Activated T-helper 9 cell treated with anti-CD3 and anti-CD28 coated beads, Interleukin-2, amount 50 U/mL, for 16 hours (primary cell): ENCODE data around the gene TOR2A.

ENCODE experiments used
- DNase-seq: peaks from one replicate; pipeline ENCODE4 v3.0.0-alpha.2; 2020; ENCODE audit warnings: low read depth

The TOR2A gene

DNA sequence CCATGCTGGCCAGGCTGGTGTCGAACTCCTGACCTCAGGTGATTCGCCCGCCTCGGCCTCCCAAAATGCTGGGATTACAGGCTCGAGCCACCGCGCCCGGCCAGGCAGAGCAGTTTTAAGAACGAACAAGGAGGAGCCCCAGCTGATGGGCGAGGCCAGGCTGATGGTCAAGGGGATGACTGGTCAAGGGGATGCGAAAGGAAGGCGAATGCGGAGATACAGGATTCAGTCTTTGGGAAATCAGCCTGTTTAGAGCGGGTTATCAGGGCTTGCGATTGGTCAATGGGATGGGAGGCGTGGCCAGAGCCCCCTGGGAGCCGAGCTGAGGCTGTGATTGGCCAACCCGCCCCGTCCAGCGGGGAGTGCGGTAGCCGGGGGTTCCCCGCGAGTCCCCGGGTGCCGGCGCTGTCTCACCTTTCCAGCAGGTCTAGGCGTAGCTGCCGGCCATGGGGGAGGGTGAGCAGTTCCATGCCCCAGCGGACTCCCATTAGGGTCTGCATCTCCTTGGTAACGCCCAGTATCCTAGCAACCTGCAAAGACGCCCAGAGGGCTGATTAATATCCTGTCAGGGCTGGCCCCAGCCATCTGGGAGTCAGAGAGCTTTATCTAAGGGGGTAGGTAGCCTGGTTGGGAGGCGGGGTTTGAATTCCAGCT, 7.5 kb upstream of the TOR2A start:
- DNase-seq: no peak

DNA sequence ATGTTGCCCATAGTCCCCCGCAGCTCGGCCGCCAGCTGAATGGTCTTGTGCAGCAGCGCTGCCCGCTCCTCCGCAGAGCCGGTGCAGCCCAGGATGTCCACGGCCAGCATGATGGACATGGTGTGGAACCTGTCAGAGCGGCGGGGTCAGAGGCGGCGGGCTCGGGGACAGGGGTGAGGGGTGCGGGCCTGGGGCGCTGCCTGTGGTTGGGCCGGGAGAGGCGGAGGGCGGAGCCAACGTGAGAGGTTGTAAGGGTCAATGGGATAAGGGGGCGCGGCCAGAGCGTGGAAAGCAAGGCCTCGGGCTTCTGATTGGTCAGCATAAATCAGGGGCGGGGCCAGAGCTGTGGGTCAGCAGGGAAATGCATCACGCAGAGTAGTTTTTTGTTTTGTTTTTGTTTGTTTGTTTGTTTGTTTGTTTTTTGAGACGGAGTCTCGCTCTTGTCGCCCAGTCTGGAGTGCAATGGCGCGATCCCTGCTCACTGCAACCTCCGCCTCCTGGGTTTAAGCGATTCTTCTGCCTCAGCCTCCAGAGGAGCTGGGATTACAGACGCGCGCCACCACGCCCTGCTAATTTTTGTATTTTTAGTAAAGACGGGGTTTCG, 6.8 kb upstream of the TOR2A start:
- DNase-seq: no peak

DNA sequence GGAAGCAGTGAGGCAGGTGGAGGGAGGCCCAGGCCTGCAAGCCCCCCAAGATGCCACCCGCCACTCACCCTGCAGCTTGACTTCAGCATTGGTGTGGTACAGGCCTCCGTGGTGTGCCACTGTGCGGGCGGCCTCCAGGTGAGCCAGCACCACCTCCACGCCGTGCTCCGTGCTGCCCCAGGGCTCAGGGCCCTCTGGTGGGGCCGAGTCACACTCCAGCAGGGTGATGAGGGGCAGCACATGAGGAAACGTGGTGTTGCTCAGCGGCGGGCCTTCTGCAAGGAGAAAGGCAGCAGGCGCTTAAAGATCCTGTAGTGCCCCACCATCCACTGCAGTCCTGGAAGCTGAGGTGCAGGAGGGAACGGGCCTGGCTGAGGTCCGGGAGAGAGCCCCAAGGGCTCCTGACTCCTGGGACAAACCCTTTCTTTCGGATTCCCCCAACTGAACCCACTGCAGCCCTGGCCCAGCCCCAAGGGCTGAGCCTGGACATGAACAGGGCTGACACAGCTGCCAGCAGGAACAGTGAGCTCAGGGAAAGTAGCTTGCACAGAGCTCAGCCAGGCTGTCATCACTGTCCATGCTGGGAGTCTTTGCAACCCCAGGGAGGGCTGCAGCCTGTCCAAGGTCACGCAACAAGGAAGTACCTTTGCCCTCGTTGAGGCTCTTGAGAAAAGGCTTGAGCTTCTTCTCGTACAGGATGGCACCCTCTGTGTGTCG, 4.7 kb upstream of the TOR2A start:
- DNase-seq: no peak

DNA sequence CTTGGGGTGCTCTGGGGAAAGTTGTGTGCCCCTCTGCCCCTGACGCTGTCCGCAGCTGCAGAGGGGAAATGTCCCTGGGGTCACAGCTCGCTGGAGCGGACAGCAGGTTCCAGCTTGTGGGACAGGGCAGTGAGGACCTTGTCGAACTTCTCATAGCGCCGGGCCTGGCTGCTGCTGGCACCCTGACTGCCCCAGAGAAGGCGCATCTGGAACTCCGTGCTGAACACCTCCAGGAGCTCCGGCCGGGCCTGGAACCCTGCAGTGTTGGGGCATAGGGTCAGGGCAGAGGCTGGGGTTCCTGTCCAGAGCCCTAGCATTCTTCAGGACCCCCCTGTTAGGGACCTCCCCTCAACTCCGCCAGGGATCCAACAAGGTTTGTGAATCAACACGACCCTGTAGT, 3.6 kb upstream of the TOR2A start:
- DNase-seq: no peak

DNA sequence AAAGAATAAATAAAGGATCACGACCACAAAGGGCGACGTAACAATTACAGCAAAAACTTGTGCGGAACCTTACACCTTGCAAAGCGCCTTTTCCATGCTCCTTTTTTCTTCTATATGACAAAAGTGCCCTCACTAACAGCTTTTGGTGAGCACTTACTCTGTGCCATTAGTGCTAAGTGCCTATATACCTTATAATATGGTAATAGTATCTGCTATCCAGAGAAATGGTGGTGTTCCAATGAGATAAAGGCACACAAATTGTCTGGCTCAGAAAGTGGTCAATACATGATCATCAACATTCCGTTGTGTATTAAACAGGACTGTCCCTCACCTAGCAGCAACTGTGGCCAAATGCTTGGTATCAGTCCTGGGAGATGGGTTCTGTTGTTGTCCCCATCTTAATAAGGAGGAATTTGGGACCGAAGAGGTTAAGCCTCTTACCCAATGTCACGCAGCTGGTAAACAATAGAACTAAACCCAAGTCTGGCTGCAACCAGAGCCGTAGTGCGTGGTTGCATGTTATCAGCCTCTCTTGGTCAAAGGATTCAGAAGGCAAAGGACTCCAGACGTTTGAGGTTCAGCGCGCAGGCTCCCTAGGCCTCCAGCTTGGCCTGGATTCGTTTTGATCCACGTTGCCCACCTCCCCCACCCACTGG, 564 bp upstream of the TOR2A start:
- DNase-seq: no peak

DNA sequence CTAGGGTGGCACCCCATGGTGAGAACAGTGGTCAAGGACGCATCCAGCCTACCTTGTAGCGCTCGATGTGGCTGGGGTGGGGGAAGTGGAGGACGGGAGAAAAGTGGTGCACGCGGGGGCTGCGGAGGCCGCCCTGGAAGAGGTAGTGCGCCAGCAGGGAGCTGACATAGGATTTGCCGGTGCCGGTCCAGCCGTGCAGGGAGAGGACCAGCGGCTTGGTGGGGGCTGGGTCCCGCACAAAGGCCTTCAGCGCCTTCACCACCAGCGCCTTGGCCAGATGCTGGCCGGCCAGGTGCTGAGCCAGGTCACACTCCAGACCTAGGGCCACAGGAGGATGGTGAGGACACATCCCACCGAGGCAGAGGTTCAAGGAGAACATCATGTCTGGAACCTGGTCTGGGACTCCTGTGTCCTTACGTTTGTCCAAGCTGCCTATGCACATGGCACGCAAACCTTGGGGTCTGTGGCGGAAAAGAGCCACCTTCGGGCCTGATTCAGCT, 797 bp downstream of the TOR2A start:
- no peak for DNase-seq

DNA sequence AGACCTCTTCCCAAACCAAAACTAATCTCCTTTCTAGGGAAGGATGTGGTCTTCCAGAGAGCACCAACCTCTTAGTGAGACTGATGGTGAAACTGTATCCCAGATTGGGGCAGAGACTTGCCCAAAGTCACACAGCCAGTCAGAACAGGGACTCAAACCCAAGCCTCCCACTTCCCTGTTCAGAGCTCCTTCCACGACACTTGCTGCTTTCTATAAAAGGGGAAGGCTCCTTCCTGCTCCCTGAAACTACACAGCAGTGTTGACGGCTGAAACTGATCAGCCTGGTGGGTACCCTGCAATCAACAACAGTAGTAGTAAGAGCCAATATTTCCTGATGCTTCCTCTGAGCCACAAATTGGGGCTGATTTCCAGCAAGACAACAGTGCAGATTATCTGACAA, 1.5 kb downstream of the TOR2A start:
- DNase-seq: no peak

DNA sequence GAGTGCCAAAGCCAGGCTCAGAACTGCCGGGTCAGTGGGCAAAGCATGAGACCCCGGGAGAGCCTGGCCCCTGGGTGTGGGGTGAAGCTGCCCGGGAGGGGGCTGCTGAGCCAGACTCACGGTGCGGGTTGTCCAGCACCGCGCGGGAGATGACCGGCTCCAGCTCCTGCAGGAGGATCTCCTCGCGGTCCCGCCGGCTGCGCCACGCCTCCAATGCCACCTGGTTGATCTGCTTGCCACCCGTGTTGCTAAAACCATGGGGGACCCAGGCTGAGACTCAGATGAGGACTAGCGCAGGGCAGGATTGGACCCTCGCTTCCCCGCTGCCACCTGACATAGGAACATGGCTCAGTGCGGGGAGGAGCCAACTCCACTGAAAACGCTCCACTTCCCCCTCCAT, 2.6 kb downstream of the TOR2A start:
- DNase-seq: no peak

DNA sequence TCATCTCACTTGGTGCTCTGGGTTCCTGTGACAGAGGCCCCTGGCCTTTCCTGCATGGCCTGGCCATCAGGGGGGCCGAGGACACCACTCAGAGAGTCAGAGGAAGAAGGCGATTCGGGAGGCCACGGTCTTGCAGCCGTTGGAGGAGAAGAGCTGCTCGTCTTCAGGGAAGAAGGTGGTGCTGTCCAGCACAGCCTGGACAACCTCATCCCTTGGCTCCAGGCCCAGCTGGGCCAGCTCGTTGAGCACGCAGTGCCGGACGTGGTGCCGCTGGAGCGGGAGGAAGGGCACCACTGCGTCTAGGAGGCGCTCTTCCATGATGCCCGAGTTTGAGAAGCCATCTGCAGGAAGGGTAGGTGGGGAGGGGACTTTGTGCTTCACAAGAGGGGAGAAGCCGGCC, 3.2 kb downstream of the TOR2A start:
- DNase-seq: no peak

DNA sequence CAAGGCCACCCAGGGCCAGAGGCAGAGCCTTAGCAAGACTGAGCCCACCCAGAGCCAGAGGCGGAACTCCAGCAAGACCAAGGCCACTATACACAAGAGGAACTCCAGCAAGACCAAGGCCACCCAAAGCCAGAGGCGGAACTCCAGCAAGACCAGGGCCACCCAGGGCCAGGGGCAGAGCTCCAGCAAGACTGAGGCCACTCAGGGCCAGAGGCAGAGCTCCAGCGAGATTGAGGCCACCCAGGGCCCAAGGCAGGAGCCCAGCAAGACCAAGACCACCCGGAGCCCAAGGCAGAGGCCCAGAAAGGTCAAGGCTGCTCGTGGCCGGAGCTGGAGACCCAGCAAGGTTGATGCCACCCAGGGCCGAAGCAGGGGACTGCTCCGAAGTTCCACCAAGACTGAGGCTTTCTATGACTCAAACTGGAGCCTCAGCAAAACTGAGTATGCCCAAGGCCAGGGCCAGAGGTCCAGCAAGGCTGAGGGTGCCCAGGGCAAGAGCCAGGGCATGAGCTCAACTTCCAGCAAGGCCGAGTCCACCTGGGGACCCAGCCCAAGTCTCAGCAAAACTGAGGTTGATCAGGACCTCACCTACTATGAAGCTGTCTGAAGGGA, 4.2 kb downstream of the TOR2A start:
- DNase-seq: no peak

DNA sequence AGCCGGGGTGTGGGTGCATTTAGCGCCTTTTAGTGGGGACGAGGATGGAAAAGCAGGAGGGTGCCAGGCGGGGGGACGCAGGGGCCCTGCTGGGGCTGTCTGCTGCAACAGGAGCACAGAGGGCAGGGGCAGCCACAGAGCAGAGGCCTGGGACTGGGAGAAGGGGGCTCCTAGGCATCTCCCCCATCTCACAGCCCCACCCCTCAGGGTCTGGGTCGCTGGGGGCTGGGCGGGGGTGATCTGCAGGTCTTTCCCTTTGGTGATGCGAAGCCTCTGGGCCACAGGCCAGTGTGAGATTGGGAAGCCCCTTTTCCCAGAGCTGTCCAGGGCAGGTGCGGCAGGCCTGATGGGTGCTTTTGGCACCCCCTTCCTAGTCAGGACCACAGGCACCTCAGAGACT, 4.8 kb downstream of the TOR2A start:
- no peak for DNase-seq

DNA sequence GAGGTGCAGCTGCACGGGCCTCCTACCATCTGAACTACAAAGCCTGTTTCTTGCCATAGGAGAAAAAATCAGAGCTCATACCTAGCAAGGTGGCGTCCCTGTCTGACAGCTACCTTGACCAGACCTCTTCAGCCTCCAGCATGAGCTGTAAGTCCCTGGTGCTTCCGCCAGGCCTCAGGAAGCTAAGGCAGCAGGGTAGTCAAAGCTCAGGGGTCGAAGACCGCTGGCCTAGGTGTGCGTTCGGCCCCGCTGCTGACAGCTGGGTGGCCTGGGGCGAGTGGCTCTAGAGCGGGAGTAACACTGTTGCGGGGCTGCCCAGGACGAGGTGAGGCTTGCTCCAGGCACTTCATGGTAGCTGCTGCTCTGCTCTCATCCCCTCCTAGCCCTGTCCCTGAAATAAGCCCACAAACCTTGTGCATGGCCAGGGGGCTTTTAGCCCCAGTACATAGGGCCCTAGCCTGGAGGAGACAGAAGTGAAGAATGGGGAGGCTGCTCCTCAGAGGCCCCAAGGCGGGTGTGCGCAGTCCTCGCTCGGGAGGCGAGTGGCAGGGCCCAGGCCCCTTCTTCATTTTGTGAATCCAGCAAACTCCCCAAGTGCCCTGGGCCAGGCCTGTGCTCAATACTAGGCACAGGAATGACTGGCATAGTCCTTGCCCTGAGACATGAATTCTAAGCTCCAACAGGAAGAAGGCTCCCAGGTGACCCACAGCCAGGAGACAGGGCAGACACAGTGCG, 5.4 kb downstream of the TOR2A start:
- DNase-seq: no peak

DNA sequence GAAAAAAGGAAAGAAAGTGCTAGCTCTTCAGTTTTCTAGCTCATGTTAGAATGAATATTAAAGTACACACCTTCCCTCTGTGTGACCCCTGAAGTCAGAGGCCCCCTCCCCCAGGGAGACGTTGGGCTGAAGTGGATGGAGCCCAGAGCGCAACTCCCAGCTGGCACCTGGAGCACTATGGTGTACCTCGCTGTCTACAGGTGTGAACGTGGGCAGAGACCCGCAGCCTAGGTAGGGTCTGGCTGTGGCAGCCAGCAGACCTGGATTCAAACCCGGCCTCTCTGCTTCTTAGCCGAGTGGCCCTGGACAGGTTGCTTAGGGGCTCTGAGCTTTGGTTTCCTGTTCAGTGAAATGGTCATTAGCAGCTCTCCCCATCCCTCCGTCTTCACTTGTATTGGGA, 6.3 kb downstream of the TOR2A start:
- no peak for DNase-seq

DNA sequence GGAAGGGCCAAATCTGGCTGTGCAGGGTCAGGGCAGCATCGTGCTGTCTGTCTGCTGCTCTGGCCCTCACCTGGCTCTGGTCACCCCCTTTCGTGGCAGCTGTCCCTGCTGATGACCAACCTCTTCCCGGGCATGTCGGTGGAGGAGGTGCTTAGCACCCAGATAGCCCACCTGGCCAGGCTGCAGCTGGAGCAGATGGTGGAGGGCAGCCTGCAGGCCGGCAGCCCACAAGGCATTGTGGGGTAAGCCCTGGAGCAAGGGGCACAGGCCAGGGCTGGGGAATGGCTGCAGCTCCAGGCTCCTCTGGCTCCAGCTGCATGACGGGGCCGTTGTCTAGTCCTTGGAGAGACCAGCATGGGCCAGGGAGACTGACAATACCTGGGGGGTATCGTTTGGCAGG, 8.2 kb downstream of the TOR2A start:
- DNase-seq: no peak

DNA sequence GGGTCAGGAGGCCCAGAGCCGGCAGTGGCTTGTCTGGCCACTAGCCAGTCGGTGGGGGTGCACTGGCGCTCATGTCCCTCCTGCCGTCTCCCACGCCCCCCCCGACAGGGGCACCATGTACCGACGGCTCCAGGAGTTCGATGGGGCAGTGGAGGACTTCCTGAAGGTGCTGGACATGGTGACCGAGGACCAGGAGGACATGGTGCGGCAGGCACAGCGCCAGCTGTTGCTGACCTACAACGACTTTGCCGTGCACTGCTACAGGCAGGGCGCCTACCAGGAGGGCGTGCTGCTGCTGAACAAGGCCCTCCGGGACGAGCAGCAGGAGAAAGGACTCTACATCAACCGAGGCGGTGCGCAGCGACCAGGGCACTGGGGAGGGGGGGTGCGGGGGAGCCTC, 11.1 kb downstream of the TOR2A start:
- DNase-seq: no peak

DNA sequence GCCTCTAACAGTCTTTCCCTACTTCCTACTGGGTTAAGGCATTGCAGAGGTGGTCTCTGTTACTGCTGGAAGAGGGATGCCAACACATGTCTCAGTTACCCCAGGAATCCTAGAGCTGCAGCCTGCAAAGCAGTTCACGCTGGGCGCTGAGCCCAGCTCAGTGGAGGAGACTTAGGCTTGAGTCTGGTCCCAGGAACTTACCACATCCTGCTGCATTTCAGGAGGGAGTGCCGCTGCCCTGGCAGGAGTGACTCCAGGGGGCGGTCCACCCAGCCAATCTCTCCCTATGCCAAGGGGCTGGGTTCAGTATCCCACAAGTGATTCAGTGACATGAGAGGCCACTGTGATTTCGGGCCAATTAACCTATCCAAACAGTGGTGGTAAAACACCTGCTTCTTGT, 11.7 kb downstream of the TOR2A start:
- DNase-seq: no peak

DNA sequence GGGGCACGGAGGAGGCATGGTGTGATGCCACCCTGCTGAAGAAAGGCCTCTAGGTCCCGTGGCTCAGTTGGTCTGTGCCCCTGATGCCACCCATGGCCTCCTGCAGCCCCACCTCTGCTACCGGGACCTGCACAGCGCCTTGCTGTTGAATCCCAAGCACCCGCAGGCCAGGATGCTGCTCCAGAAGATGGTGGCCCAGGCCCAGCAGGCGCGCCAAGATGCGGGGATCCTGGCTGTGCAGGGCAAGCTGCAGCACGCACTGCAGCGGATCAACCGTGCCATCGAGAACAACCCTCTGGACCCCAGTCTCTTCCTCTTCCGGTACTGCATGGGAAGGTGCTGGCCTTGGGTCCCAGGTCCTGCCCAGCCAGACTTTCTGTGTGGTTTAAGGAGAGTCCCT, 12.1 kb downstream of the TOR2A start:
- DNase-seq: no peak

DNA sequence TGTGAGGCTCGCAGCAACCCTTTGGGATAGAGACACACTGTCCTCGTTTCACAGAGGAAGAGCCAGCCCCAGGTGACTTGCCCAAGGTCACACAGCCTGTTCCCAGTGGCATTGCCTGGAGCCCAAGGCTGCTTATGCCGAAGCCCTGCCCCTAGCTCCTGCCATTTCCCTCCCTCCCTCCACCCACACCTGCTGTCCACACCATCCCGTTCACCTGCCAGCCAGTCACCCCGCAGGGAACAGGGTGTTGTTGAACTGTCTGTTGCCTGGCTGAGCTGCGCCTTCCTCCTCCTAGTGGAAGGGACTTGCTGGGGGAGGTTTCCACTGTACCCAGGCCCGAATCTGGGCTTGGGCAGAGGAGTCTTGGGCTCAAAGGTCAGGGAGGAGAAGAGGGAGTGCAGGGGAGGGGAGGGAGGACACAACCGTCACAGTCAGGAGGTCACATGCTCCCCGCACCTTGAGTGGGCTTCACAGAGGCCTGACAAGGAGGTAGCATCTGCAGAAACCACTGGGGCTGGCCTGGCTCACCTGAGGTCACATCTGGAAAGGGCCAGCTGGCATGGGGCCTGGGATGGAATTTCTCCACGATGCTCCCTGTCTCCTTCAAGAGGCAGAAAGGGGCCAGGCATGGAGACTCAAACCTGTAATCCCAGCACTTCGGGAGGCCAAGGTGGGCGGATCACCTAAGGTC, 12.9 kb downstream of the TOR2A start:
- no peak for DNase-seq

DNA sequence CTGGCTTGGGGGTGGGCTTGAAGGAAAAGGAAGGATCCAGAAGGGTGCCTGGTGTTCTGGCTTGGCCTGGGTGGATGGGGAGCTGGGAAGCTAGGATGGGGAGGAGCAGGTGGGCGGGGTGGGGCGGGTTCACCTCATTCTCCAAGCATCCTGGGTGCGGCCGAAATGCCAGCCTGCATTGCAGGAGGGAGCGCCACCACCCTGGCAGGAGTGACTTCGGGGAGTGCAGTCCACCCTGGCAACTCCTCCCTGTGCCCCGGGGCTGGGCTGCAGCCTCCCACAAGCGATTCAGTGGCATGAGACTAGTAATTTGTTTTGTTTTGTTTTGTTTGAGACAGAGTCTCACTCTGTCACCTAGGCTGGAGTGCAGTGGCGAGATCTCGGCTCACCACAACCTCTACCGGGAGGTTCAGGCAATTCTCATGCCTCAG, 13.7 kb downstream of the TOR2A start:
- DNase-seq: no peak

DNA sequence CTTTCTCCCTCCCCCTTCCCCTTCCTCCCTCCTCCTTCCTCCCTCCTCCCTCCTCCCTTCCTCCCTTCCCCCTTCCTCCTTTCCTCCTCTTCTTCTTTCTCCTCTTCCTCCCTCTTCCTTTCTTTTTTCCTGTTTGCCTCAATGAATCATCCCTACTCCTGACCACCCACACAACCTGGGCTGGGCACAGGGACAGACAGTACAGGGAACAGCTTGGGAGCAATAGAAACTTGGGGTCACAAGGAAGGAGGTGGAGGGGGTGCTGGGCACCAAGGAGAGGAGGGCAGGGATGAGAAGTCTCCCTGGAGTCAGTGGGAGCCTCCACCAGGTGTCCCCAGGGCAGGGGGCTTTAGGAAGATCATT, 14.2 kb downstream of the TOR2A start:
- no peak for DNase-seq
